Measurements from ENCODE around the gene NTRK1.

NTRK1 gene

DNA sequence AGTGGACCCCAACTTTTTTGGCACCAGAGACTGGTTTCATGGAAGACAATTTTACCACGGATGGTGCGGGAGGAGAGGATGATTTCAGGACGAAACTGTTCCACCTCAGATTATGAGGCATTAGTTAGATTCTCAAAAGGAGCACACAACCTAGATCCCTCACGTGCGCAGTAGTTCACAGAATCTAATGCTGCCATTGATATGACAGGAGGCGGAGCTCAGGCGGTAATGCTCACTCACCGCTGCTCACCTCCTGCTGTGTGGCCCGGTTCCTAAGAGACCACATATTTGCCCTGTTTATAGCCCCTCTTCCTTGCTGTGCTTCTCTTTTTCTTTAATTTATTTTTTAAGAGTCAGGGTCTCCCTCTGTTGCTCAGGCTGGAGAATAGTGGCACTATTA lies 4.6 kb downstream of the NTRK1 start:
- TF ChIP-seq MYC (IDR thresholded peaks at IDR 0.05; ENCODE audit: low read depth, low read length), result no peak
- TF ChIP-seq, protein P1, sequence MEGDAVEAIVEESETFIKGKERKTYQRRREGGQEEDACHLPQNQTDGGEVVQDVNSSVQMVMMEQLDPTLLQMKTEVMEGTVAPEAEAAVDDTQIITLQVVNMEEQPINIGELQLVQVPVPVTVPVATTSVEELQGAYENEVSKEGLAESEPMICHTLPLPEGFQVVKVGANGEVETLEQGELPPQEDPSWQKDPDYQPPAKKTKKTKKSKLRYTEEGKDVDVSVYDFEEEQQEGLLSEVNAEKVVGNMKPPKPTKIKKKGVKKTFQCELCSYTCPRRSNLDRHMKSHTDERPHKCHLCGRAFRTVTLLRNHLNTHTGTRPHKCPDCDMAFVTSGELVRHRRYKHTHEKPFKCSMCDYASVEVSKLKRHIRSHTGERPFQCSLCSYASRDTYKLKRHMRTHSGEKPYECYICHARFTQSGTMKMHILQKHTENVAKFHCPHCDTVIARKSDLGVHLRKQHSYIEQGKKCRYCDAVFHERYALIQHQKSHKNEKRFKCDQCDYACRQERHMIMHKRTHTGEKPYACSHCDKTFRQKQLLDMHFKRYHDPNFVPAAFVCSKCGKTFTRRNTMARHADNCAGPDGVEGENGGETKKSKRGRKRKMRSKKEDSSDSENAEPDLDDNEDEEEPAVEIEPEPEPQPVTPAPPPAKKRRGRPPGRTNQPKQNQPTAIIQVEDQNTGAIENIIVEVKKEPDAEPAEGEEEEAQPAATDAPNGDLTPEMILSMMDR (IDR thresholded peaks at IDR 0.05; ENCODE audit: low read depth, low read length), result no peak
- TF ChIP-seq, protein P2, sequence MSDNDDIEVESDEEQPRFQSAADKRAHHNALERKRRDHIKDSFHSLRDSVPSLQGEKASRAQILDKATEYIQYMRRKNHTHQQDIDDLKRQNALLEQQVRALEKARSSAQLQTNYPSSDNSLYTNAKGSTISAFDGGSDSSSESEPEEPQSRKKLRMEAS (IDR thresholded peaks at IDR 0.05; ENCODE audit: low read depth, low read length), result no peak
- TF ChIP-seq POLR2A (IDR thresholded peaks at IDR 0.05; ENCODE audit: extremely low read depth, insufficient read length), result no peak
- no peak overlapping the region for H3K4me3 ChIP-seq (ENCODE audit: low read depth, low read length)
- peak; percentile 36 for DNase-seq (ENCODE audit: low read depth)

DNA sequence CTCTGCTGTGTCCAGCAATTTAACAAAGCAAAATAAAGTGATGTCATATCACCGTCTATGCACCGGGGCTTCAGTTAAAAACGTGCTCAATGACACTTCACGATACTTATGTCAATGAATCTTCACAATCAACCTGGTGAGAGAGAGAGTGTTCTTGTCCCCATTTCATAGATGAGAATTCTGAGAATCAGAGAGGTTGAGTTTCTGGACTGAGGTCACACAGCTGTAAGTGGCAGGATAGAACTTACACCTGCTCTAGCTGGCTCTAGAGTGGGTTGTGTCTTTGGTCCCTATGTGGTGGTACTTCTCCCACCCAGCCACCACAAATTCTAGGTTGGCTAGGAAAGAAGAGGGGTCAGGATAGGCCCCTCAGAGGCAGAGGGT lies 5.2 kb downstream of the NTRK1 start:
- H3K4me3 ChIP-seq (ENCODE audit: low read depth, low read length), result no peak overlapping the region
- DNase-seq (ENCODE audit: low read depth), result no peak
- TF ChIP-seq MYC (IDR thresholded peaks at IDR 0.05; ENCODE audit: low read depth, low read length) (no peak), POLR2A (IDR thresholded peaks at IDR 0.05; ENCODE audit: extremely low read depth, insufficient read length) (no peak)
- TF ChIP-seq, protein P1 (IDR thresholded peaks at IDR 0.05; ENCODE audit: low read depth, low read length), result no peak
- TF ChIP-seq, protein P2 (IDR thresholded peaks at IDR 0.05; ENCODE audit: low read depth, low read length), result no peak

DNA sequence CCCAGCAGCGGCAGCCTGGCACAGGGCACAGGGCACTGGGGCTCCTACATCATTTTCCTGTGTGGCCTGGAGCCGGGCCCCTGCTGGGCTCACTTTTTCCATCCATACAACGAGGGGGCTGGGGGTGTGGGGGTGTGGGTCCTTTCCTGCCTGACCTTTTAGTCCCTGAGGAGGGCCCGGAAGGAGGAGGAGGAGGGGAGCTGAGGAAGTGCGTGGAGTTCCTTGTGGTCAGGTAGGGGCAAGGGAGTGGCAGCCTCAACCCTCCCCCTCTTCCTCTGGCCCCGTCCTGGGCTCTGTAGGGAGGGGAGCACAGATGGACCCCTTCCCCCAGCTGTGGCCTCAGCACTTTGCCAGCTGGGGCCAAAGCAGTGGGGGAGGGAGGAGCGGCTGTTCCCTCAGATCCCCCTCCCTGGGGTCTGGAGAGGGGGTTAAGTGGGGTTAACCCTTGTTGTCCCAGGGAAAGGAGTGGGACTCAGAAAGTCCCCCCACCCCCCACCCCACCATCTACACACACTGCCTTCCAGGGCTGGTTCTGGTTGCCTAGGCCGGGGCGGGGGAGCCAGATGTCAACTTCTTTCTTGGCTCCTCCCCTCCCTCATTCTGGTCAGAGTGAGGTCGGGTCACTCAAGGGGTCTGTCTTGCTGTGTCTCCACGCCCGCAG lies 5.7 kb downstream of the NTRK1 start:
- DNase-seq (ENCODE audit: low read depth), result peak; percentile 77
- no peak overlapping the region for H3K4me3 ChIP-seq (ENCODE audit: low read depth, low read length)
- TF ChIP-seq, protein P2 (IDR thresholded peaks at IDR 0.05; ENCODE audit: low read depth, low read length), result no peak
- TF ChIP-seq, protein P1 (IDR thresholded peaks at IDR 0.05; ENCODE audit: low read depth, low read length), result no peak
- TF ChIP-seq MYC (IDR thresholded peaks at IDR 0.05; ENCODE audit: low read depth, low read length) (no peak), POLR2A (IDR thresholded peaks at IDR 0.05; ENCODE audit: extremely low read depth, insufficient read length) (no peak)

DNA sequence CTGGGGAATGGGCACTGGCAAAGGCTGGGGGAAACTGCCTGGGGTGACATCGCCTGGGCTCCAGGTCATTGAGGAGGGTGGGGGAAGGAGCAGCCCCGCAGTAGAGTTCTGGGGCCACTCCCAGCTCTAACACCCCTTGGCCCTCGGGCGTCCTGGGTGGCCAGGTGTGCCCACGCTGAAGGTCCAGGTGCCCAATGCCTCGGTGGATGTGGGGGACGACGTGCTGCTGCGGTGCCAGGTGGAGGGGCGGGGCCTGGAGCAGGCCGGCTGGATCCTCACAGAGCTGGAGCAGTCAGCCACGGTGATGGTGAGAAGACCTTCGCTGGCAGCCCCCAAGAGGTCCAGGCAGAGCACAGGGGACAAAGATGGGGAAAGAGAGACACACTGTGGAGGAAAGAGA lies 7.7 kb downstream of the NTRK1 start:
- TF ChIP-seq POLR2A (IDR thresholded peaks at IDR 0.05; ENCODE audit: extremely low read depth, insufficient read length), result no peak
- TF ChIP-seq MYC (IDR thresholded peaks at IDR 0.05; ENCODE audit: low read depth, low read length), result no peak
- H3K4me3 ChIP-seq (ENCODE audit: low read depth, low read length), result no peak overlapping the region
- peak; percentile 28 for DNase-seq (ENCODE audit: low read depth)

DNA sequence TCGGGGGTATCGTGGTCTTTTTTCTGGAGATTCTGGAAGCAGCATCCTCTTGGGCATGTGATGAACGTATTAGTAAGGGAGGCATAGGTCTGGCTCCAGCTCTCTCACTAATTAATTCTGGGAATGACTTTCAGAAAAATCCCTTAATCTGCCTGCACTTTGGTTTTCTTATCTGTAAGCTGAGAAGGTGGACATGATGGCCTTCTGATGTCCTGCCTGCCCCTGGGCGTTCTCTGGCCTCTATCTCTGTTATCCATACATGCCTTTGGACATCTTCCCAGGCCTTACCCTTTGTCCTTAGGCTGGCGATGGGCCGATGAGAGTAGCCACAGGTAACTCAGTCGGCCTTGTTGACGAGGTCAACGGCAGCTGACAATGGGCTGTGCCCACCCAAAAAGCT lies 8.8 kb downstream of the NTRK1 start:
- no peak for DNase-seq (ENCODE audit: low read depth)
- TF ChIP-seq, protein P1 (IDR thresholded peaks at IDR 0.05; ENCODE audit: low read depth, low read length), result no peak
- TF ChIP-seq MYC (IDR thresholded peaks at IDR 0.05; ENCODE audit: low read depth, low read length), result no peak
- TF ChIP-seq, protein P2 (IDR thresholded peaks at IDR 0.05; ENCODE audit: low read depth, low read length), result no peak
- TF ChIP-seq POLR2A (IDR thresholded peaks at IDR 0.05; ENCODE audit: extremely low read depth, insufficient read length), result no peak
- no peak overlapping the region for H3K4me3 ChIP-seq (ENCODE audit: low read depth, low read length)

DNA sequence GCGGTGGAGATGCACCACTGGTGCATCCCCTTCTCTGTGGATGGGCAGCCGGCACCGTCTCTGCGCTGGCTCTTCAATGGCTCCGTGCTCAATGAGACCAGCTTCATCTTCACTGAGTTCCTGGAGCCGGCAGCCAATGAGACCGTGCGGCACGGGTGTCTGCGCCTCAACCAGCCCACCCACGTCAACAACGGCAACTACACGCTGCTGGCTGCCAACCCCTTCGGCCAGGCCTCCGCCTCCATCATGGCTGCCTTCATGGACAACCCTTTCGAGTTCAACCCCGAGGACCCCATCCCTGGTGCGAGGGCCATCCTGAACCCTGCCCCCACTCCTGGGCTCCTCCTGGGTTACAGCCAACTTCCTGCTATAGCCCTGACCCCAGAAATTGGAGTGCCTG lies 13.0 kb downstream of the NTRK1 start:
- no peak for TF ChIP-seq POLR2A (IDR thresholded peaks at IDR 0.05; ENCODE audit: extremely low read depth, insufficient read length)
- TF ChIP-seq, protein P1 (IDR thresholded peaks at IDR 0.05; ENCODE audit: low read depth, low read length), result no peak
- H3K4me3 ChIP-seq (ENCODE audit: low read depth, low read length), result no peak overlapping the region
- DNase-seq (ENCODE audit: low read depth), result no peak
